SK-N-SH (cell line): Measurements from ENCODE around the gene ADTRP. TPM values are rescaled to one million over a fixed set of nuclear protein-coding genes. Genes with fewer than 3 reads are reported as not detected.

Experiments
- EZH2phosphoT487 ChIP-seq: fragments of 200-600 bp; sonication (generic); IDR thresholded peaks from 2 replicates; pipeline ENCODE4 v1.6.1; 2017; ENCODE audit warnings: low read depth, mixed run types, mild to moderate bottlenecking, antibody characterized with exemption, moderate library complexity, borderline replicate concordance
- FOXM1 ChIP-seq: IDR thresholded peaks from 2 replicates; pipeline ENCODE4 v1.4.0; 2012; ENCODE audit warnings: low read depth, mild to moderate bottlenecking
- GATA2 ChIP-seq: sonication (generic); formaldehyde crosslinking; IDR thresholded peaks from 2 replicates; pipeline ENCODE4 v1.5.0; 2020; ENCODE audit warnings: mild to moderate bottlenecking, missing genetic modification reagents
- IRF3 ChIP-seq: fragments of 150-350 bp; IDR thresholded peaks from 2 replicates; pipeline ENCODE4 v1.6.1; 2016; ENCODE audit warnings: mild to moderate bottlenecking, low read depth, low read length
- MAX ChIP-seq: IDR thresholded peaks from 2 replicates; pipeline ENCODE4 v1.4.0; 2012; ENCODE audit warnings: low read depth
- MEF2A ChIP-seq: IDR thresholded peaks from 2 replicates; pipeline ENCODE4 v1.4.0; 2012; ENCODE audit warnings: low read depth, borderline replicate concordance
- MXI1 ChIP-seq: IDR thresholded peaks from 2 replicates; pipeline ENCODE4 v1.6.1; 2012; ENCODE audit warnings: mild to moderate bottlenecking, low read depth, low read length, improper control_type of control experiment
- NFIC ChIP-seq: IDR thresholded peaks from 2 replicates; pipeline ENCODE4 v1.4.0; 2012; ENCODE audit warnings: borderline replicate concordance
- POLR2AphosphoS5 ChIP-seq: IDR thresholded peaks from 2 replicates; pipeline ENCODE4 v1.6.1; 2012; ENCODE audit warnings: low read depth, low read length
- RCOR1 ChIP-seq: fragments of 150-350 bp; IDR thresholded peaks from 2 replicates; pipeline ENCODE4 v1.6.1; 2017; ENCODE audit warnings: antibody characterized with exemption, low read length
- REST ChIP-seq: IDR thresholded peaks from 2 replicates; pipeline ENCODE4 v1.6.1; 2012; ENCODE audit warnings: mild to moderate bottlenecking, low read depth, low read length, moderate library complexity
- RXRA ChIP-seq: IDR thresholded peaks from 2 replicates; pipeline ENCODE4 v1.4.0; 2012; ENCODE audit warnings: low read depth, mild to moderate bottlenecking, borderline replicate concordance
- SIN3A ChIP-seq: IDR thresholded peaks from 2 replicates; pipeline ENCODE4 v1.6.1; 2012; ENCODE audit warnings: low read depth, mild to moderate bottlenecking, low read length, moderate library complexity, borderline replicate concordance
- TEAD4 ChIP-seq: IDR thresholded peaks from 2 replicates; pipeline ENCODE4 v1.4.0; 2012; ENCODE audit warnings: mild to moderate bottlenecking, borderline replicate concordance; ENCODE audit not compliant: insufficient read depth
- USF1 ChIP-seq: IDR thresholded peaks from 2 replicates; pipeline ENCODE4 v1.4.0; 2012; ENCODE audit warnings: low read depth, borderline replicate concordance
- polyA plus RNA-seq, 3 experiments: library from polyadenylated mRNA; depleted of rRNA; stranded (reverse); fragments of >200 nt; gene quantifications; 2 replicates each; pipeline ENCODE4 v1.2.3, GENCODE V29; 2012

The ADTRP gene
- polyA plus RNA-seq, 1 of the 3 experiments (the other 2 are of a cell fraction), result 0.84 TPM

- TF ChIP-seq IRF3 (no peak), USF1 (peak; percentile 83), MEF2A (no peak), RCOR1 (no peak), TEAD4 (no peak), NFIC (peak; percentile 53; the same call in 1 of the 2 replicates), RXRA (0 out of 2 replicates have a peak, but pooled peaks have one; percentile 57), MAX (peak; percentile 97), MXI1 (no peak), FOXM1 (peak; percentile 61; the same call in 1 of the 2 replicates), GATA2 (CRISPR knock-in tag) (no peak), POLR2AphosphoS5 (peak; percentile 62), REST (no peak), SIN3A (peak; percentile 61; the same call in 1 of the 2 replicates), EZH2phosphoT487 (no peak)
These were observed 7.8 kb downstream of the ADTRP start (continued) for GRCh38 chr6:11770546-11771466.
